DMS53 (cell line): ENCODE data around the gene NPEPL1.

ENCODE experiments used
- DNase-seq: peaks from one replicate; lab custom pipeline; 2025; lab: John Stamatoyannopoulos, UW

The NPEPL1 gene

DNA sequence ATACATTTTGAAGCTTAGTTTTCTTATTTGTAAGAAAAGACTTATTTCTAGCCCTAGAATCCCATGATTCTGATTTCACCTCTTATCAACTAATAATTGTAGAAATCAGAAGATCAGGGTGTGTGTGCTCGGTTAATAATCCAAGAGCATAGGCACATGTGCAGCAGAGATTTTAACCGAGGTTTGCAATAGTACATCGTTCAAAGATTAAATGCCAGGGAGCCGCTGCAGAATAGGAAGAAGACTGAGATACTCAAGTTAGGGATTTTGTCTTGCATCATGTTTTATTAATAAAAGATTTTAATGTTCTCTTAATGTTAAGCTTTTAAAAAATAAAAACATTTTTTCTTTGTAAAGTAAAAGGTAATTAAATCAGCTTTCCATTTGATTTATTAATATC, 34.6 kb upstream of the NPEPL1 start:
- no peak for DNase-seq

DNA sequence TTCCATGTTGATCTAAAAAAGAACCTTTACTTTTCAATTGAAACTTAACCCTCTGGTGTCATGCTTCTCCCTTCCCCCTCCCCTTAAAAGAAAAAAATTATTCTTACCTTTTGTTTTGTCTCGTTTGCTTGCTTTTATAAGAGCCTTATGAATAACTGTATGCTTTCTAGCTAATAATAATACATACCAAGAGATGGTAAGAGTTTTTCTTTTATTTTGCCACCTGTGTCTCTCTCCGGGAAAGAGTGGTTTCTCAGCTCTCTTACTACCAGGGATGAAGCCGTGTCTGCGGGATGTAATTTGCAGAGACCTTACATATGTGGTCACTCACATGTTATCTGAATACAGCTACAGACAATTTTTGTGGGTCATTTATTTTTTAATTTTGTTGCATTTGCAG, 33.8 kb upstream of the NPEPL1 start:
- no peak for DNase-seq

DNA sequence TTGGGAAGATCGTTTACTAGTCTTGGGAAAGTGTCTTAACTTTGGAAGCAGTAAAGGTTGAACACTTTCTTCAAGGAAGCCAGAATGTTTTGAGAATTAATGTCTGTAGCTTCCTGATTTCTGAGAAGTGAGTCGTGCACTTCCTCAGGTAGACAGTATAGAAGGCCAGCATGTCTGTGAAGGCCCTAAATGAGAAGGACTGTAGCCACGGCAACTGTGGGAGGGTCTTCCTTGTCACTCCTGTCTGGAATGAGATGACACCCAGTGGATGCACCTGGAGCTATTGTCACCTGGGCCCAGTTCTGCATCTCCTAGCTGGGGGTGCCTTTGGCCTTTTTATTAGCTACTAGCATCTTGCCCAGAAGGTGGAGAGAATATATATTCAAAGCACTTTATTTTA, 32.8 kb upstream of the NPEPL1 start:
- peak; percentile 18 for DNase-seq

- no peak for DNase-seq
These were observed 31.6 kb upstream of the NPEPL1 start for GRCh38 chr20:58660855-58661597.

DNA sequence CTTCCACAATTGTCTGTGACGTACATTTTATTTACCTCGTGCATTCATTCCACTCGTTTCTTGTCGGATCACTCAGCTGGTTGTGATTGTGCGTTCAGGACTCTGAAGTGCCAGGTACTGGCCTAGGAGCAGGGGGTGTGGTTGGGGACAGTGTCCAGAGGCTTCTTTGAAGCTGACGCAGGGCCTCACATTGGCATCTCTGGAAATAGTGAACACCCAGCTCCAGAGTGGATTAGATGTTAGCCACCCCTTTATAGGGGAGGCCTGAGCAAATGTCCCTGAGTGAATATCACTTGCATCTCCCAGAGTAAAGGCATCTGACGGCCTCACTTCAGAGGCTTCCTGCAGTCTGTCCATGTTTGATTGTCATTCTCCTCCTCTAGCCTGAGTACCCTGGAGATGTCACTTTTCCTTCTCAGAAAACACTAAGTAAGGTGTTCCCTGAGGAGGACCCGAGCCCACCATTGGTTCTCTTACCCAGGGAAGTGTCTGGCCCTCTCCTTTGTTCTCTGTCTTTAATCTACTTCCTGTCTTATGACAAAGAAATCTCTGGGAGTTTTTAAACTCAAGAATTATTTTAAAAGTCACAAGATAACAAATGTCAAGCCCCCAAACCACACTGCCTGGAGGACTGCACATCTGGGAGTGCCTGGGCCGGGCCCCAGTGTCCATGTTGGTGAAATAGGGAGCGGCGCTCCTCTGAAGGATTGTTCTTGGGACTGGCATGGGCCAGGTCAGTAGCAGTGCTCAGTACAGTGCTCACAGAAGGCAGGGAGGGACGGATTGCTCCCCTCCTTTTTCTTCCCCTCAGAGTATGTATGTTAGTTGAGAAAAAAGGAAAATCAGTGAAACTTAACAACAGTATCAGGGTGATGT, 30.8 kb upstream of the NPEPL1 start:
- DNase-seq = no peak

GRCh38 chr20:58664331-58664730, 28.3 kb upstream of the NPEPL1 start:
- DNase-seq = no peak

DNA sequence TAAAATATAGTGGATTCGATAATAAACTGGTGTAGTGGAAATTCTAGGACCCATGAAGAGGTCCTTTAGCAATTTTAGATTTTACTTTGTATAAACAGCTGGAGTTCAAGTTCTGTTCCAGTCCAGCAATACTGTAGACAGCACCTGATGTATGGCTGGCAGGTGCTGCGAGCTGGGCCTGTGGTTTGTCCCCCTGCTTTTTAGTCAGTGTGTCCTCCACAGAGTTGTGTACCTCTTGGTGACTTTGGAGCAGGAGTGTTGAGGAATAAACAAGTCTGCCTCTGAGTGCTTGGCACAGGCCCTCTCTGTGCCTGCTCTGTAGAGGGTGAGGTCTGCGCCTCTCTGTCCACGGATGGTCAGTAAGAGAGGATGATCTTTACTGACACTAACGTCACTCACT, 27.7 kb upstream of the NPEPL1 start:
- no peak for DNase-seq

GRCh38 chr20:58665606-58666005, 27.0 kb upstream of the NPEPL1 start:
- DNase-seq = no peak

DNA sequence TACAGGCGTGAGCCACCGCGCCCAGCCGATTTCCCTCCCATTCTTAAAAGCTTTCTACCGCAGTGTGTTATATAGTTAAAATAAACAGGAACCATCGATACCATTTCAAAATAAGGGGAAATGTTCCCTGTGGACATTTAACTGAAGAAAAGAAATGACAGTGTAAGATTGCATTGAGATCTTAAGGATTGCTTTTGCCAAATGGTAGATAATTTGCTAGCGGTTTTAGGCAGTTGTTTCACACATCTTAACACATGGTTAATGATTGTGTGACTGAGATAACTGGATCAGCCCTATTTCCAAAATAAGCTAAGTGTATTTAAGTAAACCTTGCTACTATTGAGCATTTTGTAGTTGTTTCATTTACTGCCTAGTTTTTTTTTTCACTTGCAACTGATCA, 25.9 kb upstream of the NPEPL1 start:
- DNase-seq = no peak

- no peak for DNase-seq
These were observed 24.6 kb upstream of the NPEPL1 start for GRCh38 chr20:58667975-58668374.

GRCh38 chr20:58668901-58669286, 23.7 kb upstream of the NPEPL1 start:
- no peak for DNase-seq

GRCh38 chr20:58669287-58670006, 23.2 kb upstream of the NPEPL1 start:
- DNase-seq = no peak

GRCh38 chr20:58670102-58670501, 22.5 kb upstream of the NPEPL1 start:
- DNase-seq = no peak

GRCh38 chr20:58670659-58671058, 21.9 kb upstream of the NPEPL1 start:
- no peak for DNase-seq

- DNase-seq = no peak
These were observed 19.5 kb upstream of the NPEPL1 start for GRCh38 chr20:58673119-58673518.

DNA sequence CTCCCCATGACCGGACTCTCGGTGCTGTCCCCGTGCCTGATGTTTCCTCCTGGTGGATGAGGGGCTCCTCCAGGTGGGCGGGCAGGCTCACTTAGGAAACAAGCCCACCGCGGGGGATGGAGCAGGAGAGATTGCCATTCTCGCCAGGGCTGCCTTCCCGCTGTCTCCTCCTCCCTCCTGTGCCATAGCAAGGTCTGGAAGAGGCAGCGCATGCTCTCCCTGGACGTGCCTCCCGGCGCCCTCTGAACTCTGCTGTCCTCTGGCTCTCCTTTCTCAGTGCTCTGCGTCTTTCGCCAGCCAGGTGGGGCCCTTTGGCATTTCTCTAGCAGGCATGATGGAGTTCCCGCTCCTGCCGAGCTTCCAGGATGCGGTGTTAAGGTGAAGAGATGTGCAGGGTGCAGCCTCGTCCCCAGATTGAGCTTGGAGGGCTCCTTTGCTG, 17.4 kb upstream of the NPEPL1 start:
- DNase-seq = no peak

DNA sequence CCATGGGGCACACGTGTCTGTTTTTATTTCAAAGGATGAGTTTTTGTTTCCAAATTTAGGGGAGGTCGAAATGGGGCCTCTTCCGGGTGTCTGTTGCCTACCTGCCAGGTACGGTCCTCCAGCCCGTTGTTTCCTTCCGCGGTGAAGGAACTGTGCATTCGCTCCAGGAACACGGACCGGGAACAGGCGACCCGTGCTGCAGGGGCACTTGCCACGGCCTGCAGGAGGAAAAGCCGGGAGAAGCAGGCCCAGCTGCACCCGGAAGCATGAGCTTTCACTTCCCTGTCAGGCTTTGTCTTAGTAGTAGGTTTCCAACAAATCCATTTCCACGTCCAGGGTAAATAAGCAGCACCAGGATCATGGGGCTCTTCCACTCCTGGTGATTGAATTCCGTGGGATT, 17.0 kb upstream of the NPEPL1 start:
- DNase-seq = no peak

DNA sequence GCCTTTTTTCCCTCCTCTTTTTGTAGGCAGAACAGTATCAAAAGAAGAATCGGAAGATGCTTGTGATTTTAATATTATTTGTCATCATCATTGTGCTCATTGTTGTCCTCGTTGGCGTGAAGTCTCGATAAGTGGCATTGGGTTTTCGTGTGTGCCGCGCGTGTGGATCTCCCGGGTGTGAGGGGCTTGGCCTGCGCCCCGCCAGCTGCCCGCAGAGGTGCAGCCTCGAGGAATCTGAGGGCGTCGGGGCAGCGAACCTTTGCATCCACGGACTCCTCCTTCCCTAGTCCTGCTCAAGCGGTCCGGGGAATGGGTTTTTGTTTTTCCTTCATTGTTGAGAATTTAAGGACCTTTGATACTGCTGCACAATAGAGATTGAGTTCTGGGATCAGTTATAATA, 16.4 kb upstream of the NPEPL1 start:
- DNase-seq = no peak

DNA sequence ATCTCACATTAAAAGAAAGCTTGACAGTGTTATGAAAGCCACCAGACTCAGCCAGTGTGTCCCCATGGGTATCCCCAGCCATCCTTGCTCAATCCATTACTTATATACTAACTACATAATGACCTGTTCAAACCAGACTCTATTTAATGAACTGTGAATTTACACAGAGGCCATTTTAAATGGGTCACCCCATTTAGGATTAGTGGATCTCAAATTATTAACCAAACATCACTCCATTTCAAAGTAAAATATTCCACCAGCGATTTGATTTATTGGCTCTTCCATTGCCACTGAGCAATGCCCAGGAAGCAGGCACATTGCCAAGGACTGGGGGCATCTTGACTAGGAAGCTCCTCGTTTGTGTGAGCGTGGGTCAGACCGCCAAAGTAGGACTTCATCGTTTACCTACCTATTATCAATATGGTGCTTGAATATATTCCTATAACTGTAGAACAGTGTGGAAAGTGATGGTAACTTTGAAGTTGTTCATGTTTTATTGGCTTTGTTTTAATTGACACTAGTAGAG, 15.5 kb upstream of the NPEPL1 start:
- DNase-seq = no peak

DNA sequence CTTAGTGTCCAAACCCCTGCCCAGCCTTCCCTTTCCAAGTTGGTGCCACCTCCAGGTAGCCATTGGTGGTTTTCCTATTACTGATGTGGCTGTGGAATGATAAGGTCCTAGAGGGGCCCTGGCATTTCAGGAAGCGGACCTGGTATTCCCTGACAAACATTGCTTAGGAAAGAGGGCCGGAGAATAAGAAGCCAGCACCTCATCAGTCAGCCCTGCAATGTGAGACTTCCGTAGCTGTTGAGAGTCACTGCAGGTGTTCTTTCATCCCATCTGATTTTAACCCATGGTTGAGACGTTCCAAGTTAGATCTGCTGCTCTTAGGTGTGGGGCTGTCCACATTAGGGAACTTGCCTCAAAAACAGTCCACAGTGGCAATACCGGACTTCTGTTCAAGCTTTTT, 14.8 kb upstream of the NPEPL1 start:
- DNase-seq = no peak

DNA sequence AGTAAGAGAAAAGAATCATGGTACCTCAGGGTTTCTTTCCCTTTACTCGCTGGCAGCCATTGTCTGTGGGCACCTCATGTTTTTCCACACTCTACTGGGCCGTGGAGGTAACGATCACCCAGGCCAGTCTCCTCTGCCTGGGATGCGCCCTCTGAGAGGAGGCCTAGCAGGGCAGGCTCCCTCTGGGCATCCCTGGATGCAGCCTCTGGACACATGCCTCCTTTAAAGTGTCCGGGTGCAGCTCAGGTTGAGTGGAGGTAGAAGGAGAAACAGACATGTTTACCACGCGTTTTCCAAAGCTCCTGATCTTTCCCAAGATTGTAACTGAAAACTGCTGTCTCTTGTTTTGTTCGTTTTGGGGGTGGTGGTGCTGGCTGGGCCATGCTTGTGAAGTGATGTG, 13.8 kb upstream of the NPEPL1 start:
- no peak for DNase-seq
